ENCODE results near the gene UROC1.

GRCh38 chr3:126452213-126452612 lies 65.4 kb downstream of the UROC1 start:
- no peak for TF ChIP-seq CTCF (IDR thresholded peaks at IDR 0.05)
- TF ChIP-seq EP300 (IDR thresholded peaks at IDR 0.05): no peak
- no peak for TF ChIP-seq POLR2A (IDR thresholded peaks at IDR 0.05)
